PFSK-1 (cell line): Measurements from ENCODE around the gene IL10RA.

Experiments used
- FOXP2 ChIP-seq: optimal IDR thresholded peaks from 2 replicates; pipeline ENCODE3; 2011; ENCODE audit warnings: borderline replicate concordance, control low read depth, inconsistent platforms; ENCODE audit not compliant: insufficient read depth; ENCODE audit errors: extremely low read length, extremely low read depth
- POLR2AphosphoS5 ChIP-seq: IDR thresholded peaks from 2 replicates; pipeline ENCODE4 v1.6.1; 2012; ENCODE audit warnings: low read depth, mild to moderate bottlenecking, control low read depth, low read length, moderate library complexity
- REST ChIP-seq, 2 experiments: IDR thresholded peaks; 2 replicates each; pipeline versions ENCODE4 v1.6.1 to v1.8.0; 2011 to 2012; ENCODE audit warnings: low read depth in 2 of 2, low read length in 2 of 2, control low read depth in 1 of 2, inconsistent platforms in 1 of 2, mild to moderate bottlenecking in 1 of 2, moderate library complexity in 1 of 2; ENCODE audit not compliant: insufficient read depth in 1 of 2
- SIN3A ChIP-seq: IDR thresholded peaks from 2 replicates; pipeline ENCODE4 v1.6.1; 2012; ENCODE audit warnings: mild to moderate bottlenecking, low read length, moderate library complexity, borderline replicate concordance; ENCODE audit not compliant: insufficient read depth
- TAF1 ChIP-seq: IDR thresholded peaks from 2 replicates; pipeline ENCODE4 v1.6.1; 2012; ENCODE audit warnings: low read length, control low read depth, borderline replicate concordance; ENCODE audit not compliant: insufficient read depth

IL10RA gene

GRCh38 chr11:118009864-118010737 is 23.9 kb downstream of the IL10RA start:
- no peak for TF ChIP-seq POLR2AphosphoS5
- no peak for TF ChIP-seq SIN3A
- no peak for TF ChIP-seq TAF1
- TF ChIP-seq REST (IDR thresholded peaks at IDR 0.05; ENCODE audit: insufficient read depth in 1 of 2, low read depth in 2 of 2, low read length in 2 of 2), result no peak
- no peak for TF ChIP-seq FOXP2

- no peak for TF ChIP-seq FOXP2
- TF ChIP-seq REST (IDR thresholded peaks at IDR 0.05; ENCODE audit: insufficient read depth in 1 of 2, low read depth in 2 of 2, low read length in 2 of 2), result no peak
- TF ChIP-seq SIN3A, result no peak
- no peak for TF ChIP-seq TAF1
- TF ChIP-seq POLR2AphosphoS5, result no peak
These were observed 24.7 kb downstream of the IL10RA start for GRCh38 chr11:118010738-118011461.

- TF ChIP-seq POLR2AphosphoS5, result no peak
These were observed 26.0 kb downstream of the IL10RA start for GRCh38 chr11:118012083-118012669.

GRCh38 chr11:118014022-118014421 is 27.8 kb downstream of the IL10RA start:
- TF ChIP-seq TAF1 (no peak), REST (IDR thresholded peaks at IDR 0.05; ENCODE audit: insufficient read depth in 1 of 2, low read depth in 2 of 2, low read length in 2 of 2) (no peak), POLR2AphosphoS5 (no peak), SIN3A (no peak), FOXP2 (no peak)

- TF ChIP-seq FOXP2 (no peak), SIN3A (no peak), TAF1 (no peak), POLR2AphosphoS5 (no peak), REST (IDR thresholded peaks at IDR 0.05; ENCODE audit: insufficient read depth in 1 of 2, low read depth in 2 of 2, low read length in 2 of 2) (no peak)
These were observed 29.2 kb downstream of the IL10RA start for GRCh38 chr11:118015385-118015841.
